ENCODE results near the gene B3GALT5. TPM values are rescaled to one million over a fixed set of nuclear protein-coding genes. Genes with fewer than 3 reads are reported as not detected.
"Not testable (repeated sequence)": the region's sequence is repeated elsewhere in the genome, so short reads cannot be mapped to it uniquely, and the experiment has no call there.

B3GALT5 gene
- total RNA-seq, 1 donor from 2014 or later: 1.1 TPM

DNA sequence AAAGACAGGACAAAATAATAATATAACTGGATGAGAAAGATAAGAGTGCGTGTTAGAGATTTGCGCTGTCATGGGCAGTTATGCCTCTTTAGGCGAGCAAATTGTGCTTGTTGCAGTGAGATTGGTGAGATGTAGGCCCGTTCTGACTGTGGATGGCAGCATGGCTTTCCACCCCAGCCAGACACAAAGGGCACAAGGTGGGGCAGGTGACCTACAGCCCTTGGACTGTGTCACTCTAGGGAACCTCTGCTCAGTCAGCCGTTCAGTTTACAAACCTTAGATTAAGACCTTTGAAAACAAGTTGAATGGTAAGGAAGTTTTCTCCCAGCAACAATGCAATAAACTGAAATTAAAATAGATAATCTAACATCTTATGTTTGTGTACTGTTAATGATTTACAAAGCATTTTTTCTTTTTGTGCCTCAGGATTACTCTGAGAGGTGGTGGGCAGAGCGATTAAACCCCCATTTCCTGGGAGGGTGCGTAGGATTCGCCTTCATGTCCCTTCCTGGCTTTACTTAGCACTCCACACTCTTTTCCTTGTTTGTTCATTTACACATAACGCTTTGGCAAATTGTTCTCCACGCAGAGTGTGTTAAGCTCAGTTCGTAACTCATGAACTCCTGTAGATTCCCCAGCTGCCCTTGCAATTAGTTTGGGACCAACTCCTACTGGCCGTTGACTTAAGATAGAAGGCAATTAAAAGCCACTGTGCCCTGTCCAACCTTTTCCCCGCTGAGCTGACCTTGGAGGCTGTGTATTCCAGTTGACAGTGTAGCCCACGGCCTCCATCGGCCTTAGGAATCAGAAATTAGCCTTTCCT lies 74.1 kb downstream of the B3GALT5 start:
- no peak for DNase-seq (ENCODE audit: extremely low read depth, low read depth, low spot score)

DNA sequence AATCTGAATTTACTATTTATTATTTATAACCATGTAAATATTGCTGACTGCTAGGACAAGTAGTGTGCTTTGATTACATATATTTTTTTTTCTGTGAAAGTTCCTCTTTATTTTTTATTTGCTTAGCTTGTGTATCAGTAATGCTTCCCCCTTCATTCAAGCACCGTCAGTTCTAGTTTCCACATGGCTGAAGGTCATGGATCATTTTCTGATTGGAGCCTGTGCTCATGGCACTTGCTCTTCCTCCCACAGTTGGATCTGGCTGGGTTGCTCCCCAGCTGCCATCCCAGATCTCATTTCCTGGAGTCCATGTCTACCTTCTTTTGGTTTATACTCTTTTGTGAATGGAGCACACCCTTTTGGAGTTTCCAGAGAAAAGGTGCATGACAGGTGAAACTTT lies 75.3 kb downstream of the B3GALT5 start:
- DNase-seq (ENCODE audit: extremely low read depth, low read depth, low spot score): no peak

DNA sequence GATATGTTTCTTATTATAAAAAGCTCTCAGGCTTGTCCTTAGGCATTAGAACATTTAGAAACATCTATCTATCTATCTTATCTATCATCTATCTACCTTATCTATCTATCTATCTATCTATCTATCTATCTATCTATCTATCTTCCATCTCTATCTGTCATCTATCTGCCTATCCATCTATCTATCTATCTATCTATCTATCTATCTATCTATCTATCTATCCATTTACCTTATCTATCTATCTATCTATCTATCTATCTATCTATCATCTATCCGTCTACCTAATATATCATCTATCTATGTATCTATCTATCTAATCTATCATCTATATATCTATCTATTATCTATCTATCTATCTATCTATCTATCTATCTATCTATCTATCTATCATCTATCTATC lies 77.1 kb downstream of the B3GALT5 start:
- not testable (repeated sequence) for DNase-seq (ENCODE audit: extremely low read depth, low read depth, low spot score)

DNA sequence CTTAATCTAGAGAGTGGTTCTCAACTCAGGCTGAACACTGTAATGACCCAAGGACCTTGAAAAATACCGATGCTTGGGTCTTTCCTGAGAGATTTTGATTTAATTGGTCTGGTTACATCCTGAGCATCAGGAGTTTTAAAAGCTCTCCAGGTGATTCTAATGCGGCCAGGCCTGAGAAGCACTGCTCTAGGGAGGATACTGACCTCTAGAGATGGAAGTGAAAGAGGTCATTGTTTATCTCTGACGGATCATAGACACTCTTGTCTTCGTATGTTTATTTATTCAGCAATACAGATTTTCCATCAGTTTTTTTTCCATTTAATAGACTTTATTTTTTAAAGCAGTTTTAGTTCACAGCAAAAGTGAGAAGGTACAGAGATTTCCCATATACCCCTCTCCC lies 77.7 kb downstream of the B3GALT5 start:
- no peak for DNase-seq (ENCODE audit: extremely low read depth, low read depth, low spot score)

DNA sequence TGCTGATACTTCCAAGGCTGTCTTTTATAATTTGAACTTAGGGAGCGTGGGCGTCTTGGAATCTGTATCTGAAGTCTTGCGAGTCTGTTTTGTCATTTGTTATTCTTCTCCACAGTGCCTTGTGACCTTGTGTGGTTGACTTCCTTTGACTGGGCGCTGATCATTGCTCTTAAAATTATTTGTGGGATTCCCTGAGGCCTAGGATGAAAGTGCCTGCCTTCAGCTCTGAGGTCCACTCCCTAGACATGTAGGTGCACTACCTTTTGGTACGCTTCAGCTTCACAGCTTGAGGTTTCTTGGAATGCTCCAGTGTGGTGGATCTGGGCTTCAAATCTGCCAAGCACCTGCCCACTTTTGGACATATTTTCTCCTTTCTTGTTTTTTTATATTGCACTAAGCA lies 82.0 kb downstream of the B3GALT5 start:
- no peak for DNase-seq (ENCODE audit: extremely low read depth, low read depth, low spot score)

DNA sequence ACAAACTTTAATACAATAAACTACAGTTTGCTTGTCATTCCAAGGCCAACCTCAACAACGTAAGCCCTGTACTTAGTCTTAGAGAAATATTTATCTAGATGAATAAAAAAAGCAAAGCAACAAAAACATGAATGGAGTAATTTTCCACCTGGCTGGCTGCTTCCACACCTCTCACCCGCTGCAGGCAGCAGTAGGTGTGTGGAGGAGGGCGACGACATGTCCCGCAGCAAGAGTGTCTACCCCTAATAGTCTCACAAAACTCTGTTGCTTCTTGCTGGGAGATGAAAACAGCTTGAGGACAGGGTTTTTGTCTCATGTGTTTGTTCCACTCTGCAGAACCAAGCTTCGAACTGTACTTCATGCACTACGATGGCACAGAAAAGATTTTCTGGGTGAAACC lies 83.5 kb downstream of the B3GALT5 start:
- no peak for DNase-seq (ENCODE audit: extremely low read depth, low read depth, low spot score)

DNA sequence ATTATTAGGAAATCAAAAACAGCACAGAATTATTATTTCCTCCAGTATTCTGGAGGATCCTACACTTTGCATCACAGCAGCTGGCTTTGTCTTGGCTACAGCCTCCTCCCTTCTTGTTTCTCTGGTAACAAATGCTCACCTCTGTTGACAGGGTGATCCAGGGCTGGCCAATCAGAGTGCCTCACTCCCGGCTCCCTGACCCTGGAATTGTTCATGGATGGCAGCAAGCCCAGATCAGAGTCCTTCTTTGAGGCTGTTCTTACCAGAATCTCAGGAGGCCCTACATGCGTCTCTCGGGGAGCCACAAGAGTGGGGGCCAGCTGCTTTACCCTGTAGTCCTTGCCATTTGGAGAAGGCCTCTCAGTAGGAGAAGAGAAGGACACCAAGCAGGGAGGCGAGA lies 83.9 kb downstream of the B3GALT5 start:
- DNase-seq (ENCODE audit: extremely low read depth, low read depth, low spot score): no peak

DNA sequence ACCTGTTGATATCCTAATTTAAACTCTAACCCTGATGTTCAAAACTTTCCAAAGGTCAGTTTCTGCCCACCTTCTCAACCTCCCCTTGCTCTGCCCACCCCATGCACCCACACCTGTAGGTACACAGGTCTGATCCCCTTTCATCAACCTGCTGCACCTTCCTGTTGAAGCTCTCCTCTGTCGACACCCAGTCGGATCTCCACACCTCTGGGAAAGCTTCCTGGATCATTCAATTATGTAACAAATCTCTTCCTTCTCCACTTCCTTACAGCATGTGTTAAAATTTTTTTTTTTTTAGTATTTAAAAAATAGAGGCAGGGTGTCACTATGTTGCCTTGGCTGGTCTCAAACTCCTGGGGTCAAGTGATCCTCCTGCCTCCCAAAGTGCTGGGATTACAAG lies 87.6 kb downstream of the B3GALT5 start:
- no peak for DNase-seq (ENCODE audit: extremely low read depth, low read depth, low spot score)

DNA sequence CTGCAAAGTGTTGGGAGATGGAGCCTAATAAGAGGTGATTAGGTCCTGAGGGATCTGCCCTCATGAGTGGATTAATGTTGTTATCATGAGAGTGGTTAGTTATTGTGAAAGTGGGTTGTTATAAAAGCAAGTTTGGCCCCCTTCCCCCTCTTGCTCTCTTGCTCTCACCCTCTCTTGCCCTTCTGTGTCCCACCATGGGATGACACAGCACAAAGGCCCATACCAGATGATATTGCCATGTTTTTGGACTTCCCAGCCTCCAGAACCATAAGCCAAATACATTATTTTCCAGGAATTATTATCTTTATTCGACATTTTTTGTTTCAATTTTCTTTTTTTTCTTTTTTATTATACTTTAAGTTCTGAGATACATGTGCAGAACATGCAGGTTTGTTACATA lies 90.8 kb downstream of the B3GALT5 start:
- no peak for DNase-seq (ENCODE audit: extremely low read depth, low read depth, low spot score)

DNA sequence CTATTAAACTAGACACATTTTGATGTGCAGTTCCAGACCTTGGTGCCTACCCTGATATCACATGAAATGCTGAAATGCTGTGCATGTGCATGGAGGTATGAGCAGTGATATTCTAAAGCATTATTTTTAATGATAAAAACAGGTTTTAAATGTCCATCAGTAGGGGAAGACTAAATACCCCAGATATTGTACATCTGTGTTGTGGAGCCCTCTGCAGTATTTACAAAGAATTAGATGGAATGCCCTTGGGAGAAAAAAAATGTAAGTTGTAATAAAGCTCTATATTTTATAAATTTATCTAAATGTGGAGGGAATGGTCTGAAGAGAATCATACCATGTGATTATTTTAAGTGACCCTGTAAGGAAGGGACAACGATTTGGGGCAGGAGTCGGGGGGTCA lies 93.1 kb downstream of the B3GALT5 start:
- no peak for DNase-seq (ENCODE audit: extremely low read depth, low read depth, low spot score)

DNA sequence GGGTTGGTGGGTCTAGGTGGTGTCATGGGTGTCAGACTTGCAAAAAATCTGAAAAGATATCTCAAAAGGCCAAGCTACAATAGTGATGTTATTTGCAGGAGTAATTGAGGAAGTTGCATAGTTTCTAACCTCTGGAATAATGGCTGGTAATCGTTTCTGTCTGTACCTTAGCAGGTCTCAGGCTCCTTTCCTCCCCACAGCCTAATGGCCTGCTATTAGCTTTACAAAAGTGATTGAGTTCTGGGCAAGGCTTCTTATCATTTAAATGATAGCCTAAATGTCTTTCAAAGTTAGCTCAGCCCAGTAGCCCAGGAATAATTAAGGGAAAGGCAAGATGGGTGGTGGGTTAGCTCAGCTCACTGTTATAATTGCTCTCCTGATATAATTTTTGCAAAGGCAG lies 94.6 kb downstream of the B3GALT5 start:
- DNase-seq (ENCODE audit: extremely low read depth, low read depth, low spot score): no peak

DNA sequence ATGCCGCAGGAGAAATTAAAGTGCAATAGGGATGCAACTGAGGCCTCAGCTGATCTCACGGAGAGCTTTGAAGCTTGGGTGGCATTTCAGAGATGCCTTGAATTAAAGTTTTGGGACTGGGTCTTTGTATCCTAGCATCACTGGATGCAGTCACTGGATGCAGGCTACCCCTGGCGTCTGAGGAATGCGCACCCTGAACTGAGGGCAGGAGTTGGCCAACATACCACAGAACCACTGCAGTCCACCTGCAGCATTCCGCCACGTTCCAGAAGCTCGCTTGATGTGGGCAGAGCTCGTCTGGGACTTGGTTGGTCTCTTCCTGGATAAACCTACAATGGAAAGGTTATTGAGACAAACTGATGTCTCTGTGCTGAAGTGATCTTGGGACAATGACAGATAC lies 98.1 kb downstream of the B3GALT5 start:
- DNase-seq (ENCODE audit: extremely low read depth, low read depth, low spot score): no peak

DNA sequence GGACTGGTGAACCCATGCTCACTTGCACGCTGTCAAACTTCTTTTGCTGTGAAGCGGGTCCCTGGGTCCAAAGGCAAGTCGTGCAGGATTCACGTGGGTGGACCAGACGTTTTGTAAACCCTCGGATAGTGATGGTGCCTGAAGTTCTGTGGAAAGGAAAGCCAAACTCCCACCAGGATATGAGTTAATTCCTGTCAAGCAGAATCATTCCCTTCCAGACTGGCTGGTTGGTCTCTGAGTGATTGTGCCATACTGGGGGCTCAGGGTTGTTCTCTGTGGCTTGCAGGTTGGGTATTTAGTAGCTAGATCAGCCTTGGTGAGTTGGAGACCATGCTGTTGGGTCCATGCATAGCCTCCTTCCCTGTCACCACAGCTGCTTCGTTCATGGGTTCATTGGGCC lies 99.5 kb downstream of the B3GALT5 start:
- DNase-seq (ENCODE audit: extremely low read depth, low read depth, low spot score): no peak

DNA sequence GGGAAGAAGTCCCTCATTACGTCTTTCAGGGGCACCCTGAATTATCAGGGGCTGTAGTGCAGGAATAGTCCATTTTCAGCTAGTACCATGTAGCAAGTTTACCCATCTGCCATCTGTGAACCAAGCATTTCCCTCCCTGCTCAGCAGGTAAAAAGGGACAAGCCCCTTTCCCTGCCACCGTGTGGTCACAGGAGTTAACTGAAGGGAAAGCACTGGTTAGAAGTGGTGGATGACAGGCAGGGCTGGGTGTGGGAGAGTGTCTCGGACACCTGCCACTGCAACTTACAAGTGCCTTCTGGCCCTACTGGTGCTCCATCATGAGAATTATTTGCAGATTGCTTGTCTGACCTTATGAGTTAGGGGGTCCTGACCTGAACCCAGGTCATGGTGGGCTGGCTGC lies 100.2 kb downstream of the B3GALT5 start:
- DNase-seq (ENCODE audit: extremely low read depth, low read depth, low spot score): no peak

DNA sequence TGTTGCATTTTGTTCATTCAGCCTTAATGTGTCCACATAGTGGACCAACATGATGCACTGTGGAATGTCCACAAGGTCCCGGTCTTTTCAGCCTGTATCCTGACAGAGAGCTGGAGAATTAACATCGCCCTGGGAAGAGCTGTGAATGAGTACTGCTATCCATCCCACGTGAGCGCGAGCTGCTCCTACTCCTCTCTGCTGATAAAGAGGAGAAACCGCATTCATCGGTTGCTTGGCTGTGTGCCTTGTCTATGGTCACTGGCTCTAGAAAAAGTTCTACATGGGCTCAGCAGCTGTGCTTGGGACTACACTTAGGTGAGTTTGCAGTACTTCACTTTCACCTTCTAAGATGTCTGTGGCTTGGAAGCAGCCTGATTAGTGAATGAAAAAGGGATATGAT lies 101.2 kb downstream of the B3GALT5 start:
- DNase-seq (ENCODE audit: extremely low read depth, low read depth, low spot score): no peak

DNA sequence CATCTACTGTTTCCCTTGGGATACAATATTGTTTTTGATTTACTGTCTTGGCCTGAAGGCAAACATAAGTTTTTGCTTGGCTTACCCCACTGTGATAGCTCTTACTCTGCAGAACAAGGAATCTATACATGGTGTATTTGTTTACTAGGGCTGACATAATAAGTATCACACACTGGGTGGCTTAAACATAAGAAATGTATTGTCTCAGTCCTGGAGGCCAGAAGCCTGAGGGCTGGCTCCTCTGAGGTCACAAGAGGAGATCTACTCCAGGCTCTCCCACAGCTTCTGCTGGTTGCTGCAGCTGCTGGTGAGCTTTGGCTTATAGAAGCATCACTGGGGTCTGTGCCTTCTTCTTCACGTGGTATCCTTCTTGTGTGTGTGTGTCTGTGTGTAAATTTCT lies 101.6 kb downstream of the B3GALT5 start:
- DNase-seq (ENCODE audit: extremely low read depth, low read depth, low spot score): no peak

DNA sequence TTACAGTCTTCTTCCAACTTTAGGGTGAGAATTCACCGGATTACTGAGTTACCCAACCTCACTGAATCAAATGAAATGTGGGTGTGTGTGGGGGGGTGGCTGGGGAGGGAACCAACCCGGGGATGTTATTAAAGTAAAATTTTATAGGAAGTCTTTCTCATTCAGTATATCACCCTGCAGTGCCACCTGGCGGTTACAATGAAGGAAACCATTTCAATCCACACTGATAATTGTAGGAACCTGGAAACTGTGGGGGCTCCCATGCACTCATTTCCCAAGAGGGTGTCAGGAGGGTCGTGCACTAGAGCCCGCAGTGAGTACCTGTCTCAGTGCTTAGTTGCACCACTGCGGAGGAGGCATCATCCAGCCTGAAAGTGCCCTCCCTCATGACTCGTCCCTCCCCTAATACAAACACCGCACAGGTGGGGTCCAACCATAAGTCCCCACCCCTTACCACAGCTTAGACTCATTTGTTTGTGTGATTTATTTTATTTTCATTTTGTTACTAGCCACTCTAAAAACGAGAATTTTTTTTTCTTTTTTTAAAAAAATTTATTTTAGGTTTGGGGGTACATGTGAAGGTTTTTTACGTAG lies 103.2 kb downstream of the B3GALT5 start:
- peak; percentile 12 for DNase-seq (ENCODE audit: extremely low read depth, low read depth, low spot score)

DNA sequence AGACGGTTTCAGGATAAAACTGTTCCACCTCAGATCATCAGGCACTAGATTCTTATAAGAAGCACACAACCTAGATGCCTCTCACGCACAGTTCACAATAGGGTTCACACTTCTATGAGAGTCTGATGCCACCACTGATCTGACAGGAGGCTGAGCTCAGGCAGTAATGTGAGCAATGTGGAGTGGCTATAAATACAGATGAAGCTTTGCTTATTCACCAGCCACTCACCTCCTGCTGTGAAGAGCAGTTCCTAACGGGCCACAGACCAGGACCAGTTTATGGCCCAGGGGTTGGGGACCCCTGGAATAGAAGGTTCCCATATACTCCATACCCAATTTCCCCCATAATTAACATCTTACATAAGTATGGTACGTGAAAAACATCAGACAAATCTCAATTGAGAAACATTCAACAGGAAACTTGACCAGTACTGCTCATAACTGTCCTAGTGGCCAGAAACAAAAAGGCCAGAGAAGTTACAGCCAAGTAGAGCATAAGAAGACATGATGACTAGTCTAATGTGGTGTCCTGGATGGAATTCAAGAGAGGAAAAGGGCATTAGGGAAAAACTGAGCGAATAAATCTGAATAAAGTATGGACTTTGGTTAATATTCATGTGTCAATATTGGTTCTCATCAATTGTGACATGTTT lies 107.5 kb downstream of the B3GALT5 start:
- no peak for DNase-seq (ENCODE audit: extremely low read depth, low read depth, low spot score)

DNA sequence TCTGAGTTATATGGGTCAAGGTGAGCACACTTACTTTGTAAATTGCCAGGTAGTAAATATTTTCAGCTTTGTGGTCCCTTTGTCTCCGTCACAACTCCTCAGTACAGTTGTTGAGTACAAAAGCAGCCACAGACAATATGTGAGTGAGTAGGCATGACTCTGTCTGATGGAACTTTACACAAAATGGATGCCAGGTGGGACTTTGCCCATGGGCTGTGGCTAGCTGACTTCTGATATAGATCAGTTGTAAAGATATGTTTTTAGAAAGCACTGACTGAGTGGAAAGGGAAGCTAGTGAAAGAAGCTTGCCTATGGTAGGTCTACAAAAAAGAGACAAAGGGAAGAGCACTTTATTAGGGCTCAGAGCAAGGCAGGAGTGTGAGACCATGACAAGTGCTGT lies 109.1 kb downstream of the B3GALT5 start:
- DNase-seq (ENCODE audit: extremely low read depth, low read depth, low spot score): no peak

Measured in glomerular endothelial cell (primary cell).